ENCODE data around the gene MYBPC2. TPM values are rescaled to one million over a fixed set of nuclear protein-coding genes. Genes with fewer than 3 reads are reported as not detected.

Gene MYBPC2
- total RNA-seq, 4 donors from 2014 or later: 0.05 to 1.3 (median 0.15) TPM; not detected in 1

DNA sequence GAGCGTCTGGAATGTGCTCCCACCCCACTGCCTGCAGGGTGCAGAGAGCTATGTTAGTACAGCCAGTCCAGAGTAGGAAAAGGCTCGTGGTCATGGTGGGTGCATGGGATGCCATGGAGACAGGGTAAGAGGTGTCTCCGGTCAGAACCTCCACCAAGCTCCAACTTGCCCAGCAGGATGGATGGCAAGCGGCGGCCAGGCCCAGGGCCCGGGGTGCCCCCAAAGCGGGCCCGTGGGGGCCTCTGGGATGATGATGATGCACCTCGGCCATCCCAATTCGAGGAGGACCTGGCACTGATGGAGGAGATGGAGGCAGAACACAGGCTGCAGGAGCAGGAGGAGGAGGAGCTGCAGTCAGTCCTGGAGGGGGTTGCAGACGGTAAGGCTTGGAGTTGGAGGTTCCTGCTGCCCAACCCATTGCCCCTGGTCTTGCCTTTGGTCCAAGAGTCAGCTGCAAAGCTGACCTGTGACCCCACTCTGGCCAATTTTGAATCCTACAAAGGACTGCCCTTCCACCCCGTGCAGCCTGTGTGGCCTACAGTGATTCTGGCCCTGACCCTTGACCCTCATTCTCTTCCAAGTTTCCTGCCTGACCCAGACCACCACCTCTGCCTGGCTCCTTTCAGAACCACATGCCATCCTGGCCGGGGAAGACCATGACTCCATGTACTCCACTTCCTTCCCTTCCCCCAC lies 33.9 kb upstream of the MYBPC2 start:
- WGBS, 2 donors: 87 to 92% methylated on average over 13 of the region's 13 CpGs
- DNase-seq (ENCODE audit: low spot score in 2 of 2): no peak
- H3K4me3 ChIP-seq (ENCODE audit: low read depth, poor library complexity, severe bottlenecking): no peak overlapping the region
- intact Hi-C loops (cut with DNase I; ENCODE audit: low total_unique reads): no loop called here
- TF ChIP-seq POLR2A (IDR thresholded peaks at IDR 0.05): no peak
- TF ChIP-seq, protein P1, sequence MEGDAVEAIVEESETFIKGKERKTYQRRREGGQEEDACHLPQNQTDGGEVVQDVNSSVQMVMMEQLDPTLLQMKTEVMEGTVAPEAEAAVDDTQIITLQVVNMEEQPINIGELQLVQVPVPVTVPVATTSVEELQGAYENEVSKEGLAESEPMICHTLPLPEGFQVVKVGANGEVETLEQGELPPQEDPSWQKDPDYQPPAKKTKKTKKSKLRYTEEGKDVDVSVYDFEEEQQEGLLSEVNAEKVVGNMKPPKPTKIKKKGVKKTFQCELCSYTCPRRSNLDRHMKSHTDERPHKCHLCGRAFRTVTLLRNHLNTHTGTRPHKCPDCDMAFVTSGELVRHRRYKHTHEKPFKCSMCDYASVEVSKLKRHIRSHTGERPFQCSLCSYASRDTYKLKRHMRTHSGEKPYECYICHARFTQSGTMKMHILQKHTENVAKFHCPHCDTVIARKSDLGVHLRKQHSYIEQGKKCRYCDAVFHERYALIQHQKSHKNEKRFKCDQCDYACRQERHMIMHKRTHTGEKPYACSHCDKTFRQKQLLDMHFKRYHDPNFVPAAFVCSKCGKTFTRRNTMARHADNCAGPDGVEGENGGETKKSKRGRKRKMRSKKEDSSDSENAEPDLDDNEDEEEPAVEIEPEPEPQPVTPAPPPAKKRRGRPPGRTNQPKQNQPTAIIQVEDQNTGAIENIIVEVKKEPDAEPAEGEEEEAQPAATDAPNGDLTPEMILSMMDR (IDR thresholded peaks at IDR 0.05): no peak

- intact Hi-C loops (cut with DNase I; ENCODE audit: low total_unique reads): no loop called here
- 97 to 98% methylated on average over 10 of the region's 10 CpGs for WGBS, 2 donors
- TF ChIP-seq, protein P1 (IDR thresholded peaks at IDR 0.05): no peak
- no peak overlapping the region for H3K4me3 ChIP-seq (ENCODE audit: low read depth, poor library complexity, severe bottlenecking)
- DNase-seq (ENCODE audit: low spot score in 2 of 2): no peak
These were observed 33.3 kb upstream of the MYBPC2 start for GRCh38 chr19:50399368-50399745.

GRCh38 chr19:50401605-50402450 lies 30.9 kb upstream of the MYBPC2 start:
- WGBS, 2 donors: 93 to 94% methylated on average over 30 to 46 of the region's 48 CpGs
- intact Hi-C loops (cut with DNase I; ENCODE audit: low total_unique reads): no loop called here
- TF ChIP-seq POLR2A (IDR thresholded peaks at IDR 0.05): no peak
- TF ChIP-seq, protein P1 (IDR thresholded peaks at IDR 0.05): no peak

DNA sequence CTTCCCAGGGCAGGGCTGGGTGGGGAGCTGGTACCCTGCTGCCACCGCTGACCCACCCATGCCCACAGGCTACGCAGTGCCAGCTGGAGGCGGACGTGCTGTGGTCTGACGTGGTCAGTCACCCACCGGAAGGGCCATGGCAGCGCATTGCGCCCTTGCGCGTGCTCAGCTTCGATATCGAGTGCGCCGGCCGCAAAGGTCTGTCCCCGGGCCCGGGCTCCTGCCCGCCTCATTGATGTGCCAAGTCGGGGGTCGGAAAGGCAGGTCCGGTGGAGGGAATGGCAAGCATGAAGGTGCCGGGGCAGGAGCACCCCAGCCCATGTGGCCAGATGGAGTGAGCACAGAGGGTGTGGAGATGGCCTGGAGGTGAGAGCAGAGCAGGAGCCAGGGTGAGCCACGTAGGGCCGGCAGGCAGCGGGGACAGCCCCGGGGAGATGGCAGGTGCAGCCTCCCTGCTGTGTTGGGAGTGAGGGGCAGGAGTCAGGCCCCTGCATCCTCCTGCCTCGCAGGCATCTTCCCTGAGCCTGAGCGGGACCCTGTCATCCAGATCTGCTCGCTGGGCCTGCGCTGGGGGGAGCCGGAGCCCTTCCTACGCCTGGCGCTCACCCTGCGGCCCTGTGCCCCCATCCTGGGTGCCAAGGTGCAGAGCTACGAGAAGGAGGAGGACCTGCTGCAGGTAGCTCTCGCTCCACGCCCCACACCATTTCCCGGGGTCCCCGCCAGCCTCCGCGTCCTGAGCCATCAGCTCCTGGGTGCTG lies 30.0 kb upstream of the MYBPC2 start:
- WGBS, 2 donors: 96 to 99% methylated on average over 32 to 39 of the region's 41 CpGs
- DNase-seq (ENCODE audit: low spot score in 2 of 2): no peak
- intact Hi-C loops (cut with DNase I; ENCODE audit: low total_unique reads): no loop called here
- TF ChIP-seq, protein P1 (IDR thresholded peaks at IDR 0.05): no peak
- TF ChIP-seq POLR2A (IDR thresholded peaks at IDR 0.05): no peak
- no peak overlapping the region for H3K4me3 ChIP-seq (ENCODE audit: low read depth, poor library complexity, severe bottlenecking)

More at GRCh38 chr19:50401605-50402450, 30.9 kb upstream of the MYBPC2 start:
- no peak for DNase-seq (ENCODE audit: low spot score in 2 of 2)
- H3K4me3 ChIP-seq (ENCODE audit: low read depth, poor library complexity, severe bottlenecking): no peak overlapping the region

GRCh38 chr19:50406156-50406820 lies 26.4 kb upstream of the MYBPC2 start:
- 92 to 93% methylated on average over 21 to 22 of the region's 22 CpGs for WGBS, 2 donors
- intact Hi-C loops (cut with DNase I; ENCODE audit: low total_unique reads): no loop called here
- no peak for TF ChIP-seq POLR2A (IDR thresholded peaks at IDR 0.05)
- TF ChIP-seq, protein P1 (IDR thresholded peaks at IDR 0.05): no peak
- H3K4me3 ChIP-seq (ENCODE audit: low read depth, poor library complexity, severe bottlenecking): no peak overlapping the region
- no peak for DNase-seq (ENCODE audit: low spot score in 2 of 2)

All from lower leg skin (tissue), 4 donors.